HepG2 (cell line): Measurements from ENCODE around the gene RBM47. TPM values are rescaled to one million over a fixed set of nuclear protein-coding genes. Genes with fewer than 3 reads are reported as not detected.

Experiments
- CBX5 ChIP-seq: sonication (generic); formaldehyde crosslinking; IDR thresholded peaks from 2 replicates; pipeline ENCODE4 v1.4.0; 2020; ENCODE audit warnings: missing genetic modification reagents, borderline replicate concordance
- CERS6 ChIP-seq: sonication (generic); formaldehyde crosslinking; IDR thresholded peaks from 2 replicates; pipeline ENCODE4 v1.5.0; 2020; ENCODE audit warnings: missing genetic modification reagents
- FIP1L1 ChIP-seq: fragments of 200-400 bp; formaldehyde crosslinking; IDR thresholded peaks from 2 replicates; pipeline ENCODE4 v1.6.1; 2018; ENCODE audit warnings: low read depth, mild to moderate bottlenecking, low read length, moderate library complexity, borderline replicate concordance; ENCODE audit not compliant: insufficient read depth
- FOSL2 ChIP-seq: sonication (generic); formaldehyde crosslinking; IDR thresholded peaks from 2 replicates; pipeline ENCODE4 v1.4.0; 2020; ENCODE audit warnings: missing genetic modification reagents
- FOXA3 ChIP-seq: IDR thresholded peaks from 2 replicates; pipeline ENCODE4 v1.6.1; 2016; ENCODE audit warnings: missing genetic modification reagents, missing compliant biosample characterization
- GPN1 ChIP-seq: sonication (generic); formaldehyde crosslinking; IDR thresholded peaks from 2 replicates; pipeline ENCODE4 v1.5.1; 2020; ENCODE audit warnings: missing genetic modification reagents, borderline replicate concordance
- HNRNPUL1 ChIP-seq: fragments of 200-400 bp; formaldehyde crosslinking; IDR thresholded peaks from 2 replicates; pipeline ENCODE4 v1.6.1; 2017; ENCODE audit warnings: low read depth, mild to moderate bottlenecking, low read length, moderate library complexity
- PAXIP1 ChIP-seq: sonication (generic); formaldehyde crosslinking; conservative IDR thresholded peaks from 2 replicates; pipeline ENCODE4 v1.4.0; 2020; ENCODE audit warnings: mild to moderate bottlenecking, missing genetic modification reagents, moderate library complexity
- PHF21A ChIP-seq: sonication (generic); formaldehyde crosslinking; IDR thresholded peaks from 2 replicates; pipeline ENCODE4 v1.5.0; 2020; ENCODE audit warnings: mild to moderate bottlenecking, missing genetic modification reagents
- SMARCC2 ChIP-seq: fragments of 450-650 bp; IDR thresholded peaks from 2 replicates; pipeline ENCODE4 v1.6.1; 2017; ENCODE audit warnings: antibody characterized with exemption, mild to moderate bottlenecking
- SP140L ChIP-seq: sonication (generic); formaldehyde crosslinking; IDR thresholded peaks from 2 replicates; pipeline ENCODE4 v1.4.0; 2020; ENCODE audit warnings: missing genetic modification reagents, borderline replicate concordance
- ZKSCAN8 ChIP-seq: IDR thresholded peaks from 2 replicates; pipeline ENCODE4 v1.6.1; 2016; ENCODE audit warnings: borderline replicate concordance, missing genetic modification reagents, missing compliant biosample characterization
- ZNF367 ChIP-seq: sonication (generic); formaldehyde crosslinking; IDR thresholded peaks from 2 replicates; pipeline ENCODE4 v1.4.0; 2020; ENCODE audit warnings: missing genetic modification reagents, borderline replicate concordance
- ZNF644 ChIP-seq: IDR thresholded peaks from 2 replicates; pipeline ENCODE4 v1.6.1; 2016; ENCODE audit warnings: low read depth
- ZNF672 ChIP-seq: sonication (generic); formaldehyde crosslinking; IDR thresholded peaks from 2 replicates; pipeline ENCODE4 v1.8.1; 2022; ENCODE audit warnings: missing genetic modification reagents
- polyA plus RNA-seq, 8 experiments: library from polyadenylated mRNA; depleted of rRNA in 3 of 8; stranded (reverse) in 7 of 8; unstranded in 1 of 8; fragments of >200 nt; fragmentation: Illumina TruSeq in 4 of 8; extraction: Trizol in 4 of 8; gene quantifications; 2 replicates each; pipeline versions ENCODE4 v1.2.1 to v1.2.3, GENCODE V29; 2011 to 2016; ENCODE audit warnings: low read depth in 4 of 8, missing spikeins in 1 of 8, mixed read lengths in 1 of 8; ENCODE audit not compliant: insufficient read depth in 1 of 8
- total RNA-seq, 5 experiments: library from RNA; depleted of rRNA; stranded (reverse); fragments of >200 nt; fragmentation: Illumina TruSeq; extraction: Trizol; gene quantifications; 2 replicates each; pipeline ENCODE4 v1.2.3, GENCODE V29; 2016; ENCODE audit warnings: low read depth in 1 of 5
- TF ChIP-seq, protein P1 (sequence below): sonication (generic); formaldehyde crosslinking; IDR thresholded peaks from 2 replicates; pipeline ENCODE4 v1.8.1; 2023; ENCODE audit warnings: mild to moderate bottlenecking, inconsistent platforms, moderate library complexity, missing genetic modification reagents, borderline replicate concordance
- TF ChIP-seq, protein P2 (sequence below): sonication (generic); formaldehyde crosslinking; IDR thresholded peaks from 2 replicates; pipeline ENCODE4 v1.5.0; 2020; ENCODE audit warnings: mild to moderate bottlenecking, missing genetic modification reagents, borderline replicate concordance

Gene RBM47
- total and polyA plus RNA-seq, 2 of the 13 experiments (the other 11 are each of a cell fraction or from before 2014, with no cell fraction given) = 1.2 to 2.5 TPM

GRCh38 chr4:40418430-40419230, 211.0 kb downstream of the RBM47 start (continued):
- no peak for TF ChIP-seq SP140L (CRISPR knock-in tag)
- no peak for TF ChIP-seq ZNF367
- TF ChIP-seq, protein P1, sequence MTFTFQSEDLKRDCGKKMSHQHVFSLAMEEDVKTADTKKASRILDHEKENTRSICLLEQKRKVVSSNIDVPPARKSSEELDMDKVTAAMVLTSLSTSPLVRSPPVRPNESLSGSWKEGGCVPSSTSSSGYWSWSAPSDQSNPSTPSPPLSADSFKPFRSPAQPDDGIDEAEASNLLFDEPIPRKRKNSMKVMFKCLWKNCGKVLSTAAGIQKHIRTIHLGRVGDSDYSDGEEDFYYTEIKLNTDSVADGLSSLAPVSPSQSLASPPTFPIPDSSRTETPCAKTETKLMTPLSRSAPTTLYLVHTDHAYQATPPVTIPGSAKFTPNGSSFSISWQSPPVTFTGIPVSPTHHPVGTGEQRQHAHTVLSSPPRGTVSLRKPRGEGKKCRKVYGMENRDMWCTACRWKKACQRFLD (CRISPR knock-in tag) = no peak
- TF ChIP-seq PHF21A (CRISPR knock-in tag) = peak; percentile 86
- TF ChIP-seq GPN1 (CRISPR knock-in tag) = no peak
- peak; percentile 88 for TF ChIP-seq HNRNPUL1
- no peak for TF ChIP-seq FIP1L1
- no peak for TF ChIP-seq CERS6
- TF ChIP-seq PAXIP1 (CRISPR knock-in tag) = peak; percentile 91
- TF ChIP-seq SMARCC2 = no peak
- TF ChIP-seq FOSL2 (CRISPR knock-in tag) = peak; percentile 65
- TF ChIP-seq FOXA3 (CRISPR knock-in tag) = peak; percentile 48
- TF ChIP-seq, protein P2, sequence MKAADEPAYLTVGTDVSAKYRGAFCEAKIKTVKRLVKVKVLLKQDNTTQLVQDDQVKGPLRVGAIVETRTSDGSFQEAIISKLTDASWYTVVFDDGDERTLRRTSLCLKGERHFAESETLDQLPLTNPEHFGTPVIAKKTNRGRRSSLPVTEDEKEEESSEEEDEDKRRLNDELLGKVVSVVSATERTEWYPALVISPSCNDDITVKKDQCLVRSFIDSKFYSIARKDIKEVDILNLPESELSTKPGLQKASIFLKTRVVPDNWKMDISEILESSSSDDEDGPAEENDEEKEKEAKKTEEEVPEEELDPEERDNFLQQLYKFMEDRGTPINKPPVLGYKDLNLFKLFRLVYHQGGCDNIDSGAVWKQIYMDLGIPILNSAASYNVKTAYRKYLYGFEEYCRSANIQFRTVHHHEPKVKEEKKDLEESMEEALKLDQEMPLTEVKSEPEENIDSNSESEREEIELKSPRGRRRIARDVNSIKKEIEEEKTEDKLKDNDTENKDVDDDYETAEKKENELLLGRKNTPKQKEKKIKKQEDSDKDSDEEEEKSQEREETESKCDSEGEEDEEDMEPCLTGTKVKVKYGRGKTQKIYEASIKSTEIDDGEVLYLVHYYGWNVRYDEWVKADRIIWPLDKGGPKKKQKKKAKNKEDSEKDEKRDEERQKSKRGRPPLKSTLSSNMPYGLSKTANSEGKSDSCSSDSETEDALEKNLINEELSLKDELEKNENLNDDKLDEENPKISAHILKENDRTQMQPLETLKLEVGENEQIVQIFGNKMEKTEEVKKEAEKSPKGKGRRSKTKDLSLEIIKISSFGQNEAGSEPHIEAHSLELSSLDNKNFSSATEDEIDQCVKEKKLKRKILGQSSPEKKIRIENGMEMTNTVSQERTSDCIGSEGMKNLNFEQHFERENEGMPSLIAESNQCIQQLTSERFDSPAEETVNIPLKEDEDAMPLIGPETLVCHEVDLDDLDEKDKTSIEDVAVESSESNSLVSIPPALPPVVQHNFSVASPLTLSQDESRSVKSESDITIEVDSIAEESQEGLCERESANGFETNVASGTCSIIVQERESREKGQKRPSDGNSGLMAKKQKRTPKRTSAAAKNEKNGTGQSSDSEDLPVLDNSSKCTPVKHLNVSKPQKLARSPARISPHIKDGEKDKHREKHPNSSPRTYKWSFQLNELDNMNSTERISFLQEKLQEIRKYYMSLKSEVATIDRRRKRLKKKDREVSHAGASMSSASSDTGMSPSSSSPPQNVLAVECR (CRISPR knock-in tag) = peak; percentile 37; the same call in 1 of the 2 replicates
- TF ChIP-seq CBX5 (CRISPR knock-in tag) = no peak
- 0 out of 2 replicates have a peak, but pooled peaks have one; percentile 62 for TF ChIP-seq ZNF644 (CRISPR knock-in tag)
- peak; percentile 48; the same call in 1 of the 2 replicates for TF ChIP-seq ZKSCAN8
- TF ChIP-seq ZNF672 (CRISPR knock-in tag) = no peak
